Heart right ventricle (tissue), 16 donors: ENCODE data around the gene KCNT1. TPM values are rescaled to one million over a fixed set of nuclear protein-coding genes. Genes with fewer than 3 reads are reported as not detected.

ENCODE experiments used
- ATAC-seq, 8 donors: fragments of 200-7000 bp; cut with Tn5 transposase; one replicate each; pipeline ENCODE4 v1.9.1; 2020; ENCODE audit warnings: mild to moderate bottlenecking in 8 of 8, moderate library complexity in 8 of 8, moderate number of reproducible peaks in 1 of 8
- DNase-seq, 2 donors: peaks; one replicate each; pipeline ENCODE4 v3.0.0-alpha.2; 2020
- H3K27ac ChIP-seq, 10 donors: fragments of 200-600 bp; sonication (generic) in 2 of 10; one replicate each; pipeline versions ENCODE4 v1.5.0 to v1.8.0; 2020 to 2022; ENCODE audit warnings: mild to moderate bottlenecking in 3 of 10
- H3K27me3 ChIP-seq, 7 donors: fragments of 200-600 bp; one replicate each; pipeline ENCODE4 v1.8.0; 2021 to 2022; ENCODE audit warnings: mild to moderate bottlenecking in 2 of 7
- H3K36me3 ChIP-seq, 9 donors: fragments of 200-600 bp; sonication (generic) in 1 of 9; one replicate each; pipeline versions ENCODE4 v1.5.0 to v1.8.0; 2020 to 2022; ENCODE audit warnings: mild to moderate bottlenecking in 2 of 9
- H3K4me1 ChIP-seq, 9 donors: fragments of 200-600 bp; sonication (generic) in 1 of 9; one replicate each; pipeline versions ENCODE4 v1.5.0 to v1.8.0; 2020 to 2022; ENCODE audit warnings: mild to moderate bottlenecking in 4 of 9
- H3K4me3 ChIP-seq, 10 donors: fragments of 200-600 bp; sonication (generic) in 2 of 10; one replicate each; pipeline versions ENCODE4 v1.5.0 to v1.8.0; 2020 to 2022; ENCODE audit warnings: mild to moderate bottlenecking in 7 of 10, moderate library complexity in 2 of 10
- H3K9me3 ChIP-seq, 11 donors: fragments of 200-600 bp in 10 of 11; sonication (generic) in 2 of 11; one replicate each; pipeline versions ENCODE4 v1.5.0 to v1.8.0; 2013 to 2022; ENCODE audit warnings: mild to moderate bottlenecking in 2 of 11, control low read depth in 1 of 11, moderate library complexity in 1 of 11
- WGBS, 2 donors: extraction: QIAGEN DNeasy Blood & Tissue Kit; methylation state at CpG; one replicate each; pipeline ENCODE4 v1.1.7; 2013; ENCODE audit warnings: inconsistent platforms in 1 of 2; 5-methylcytosine and 5-hydroxymethylcytosine counted together
- intact Hi-C, 10 donors: fragments of 100-400 bp; cut with DNase I; formaldehyde crosslinking; loops; one replicate each; pipeline versions ENCODE4 v1.11.1 to v1.14.2; 2022
- polyA plus RNA-seq, 2 donors: library from polyadenylated mRNA; stranded (reverse); fragments of 200-250 nt; gene quantifications; one replicate each; pipeline ENCODE4 v1.2.3, GENCODE V29; 2013
- total RNA-seq, 10 donors: library from RNA; stranded (reverse); fragmentation: NEBNext Ultra II Directional in 3 of 10; extraction: Animal tissue kit (Norgen Biotek cat#: 25700) in 3 of 10; gene quantifications; one replicate each; pipeline versions ENCODE4 v1.2.1 to v1.2.4, GENCODE V29; 2021 to 2023
- TF ChIP-seq, protein P1 (sequence below), 9 donors: fragments of 200-600 bp; sonication (generic) in 2 of 9; IDR thresholded peaks; one replicate each; pipeline versions ENCODE4 v1.5.0 to v1.8.0; 2021 to 2022; ENCODE audit warnings: antibody characterized with exemption in 9 of 9, mild to moderate bottlenecking in 5 of 9, moderate library complexity in 1 of 9
- donor health status: Arrhythmogenic right ventricular cardiomyopathy.
- donor health status: ischemic (EF 13 %, LVEDD 7.1; RV severe dilation, severe dysfunction).
- donor health status: healthy with polysubstance abuse.
- donor health status: DM: no; HTN: yes; CAD: no.
- donor health status: DM: no; HTN: no; CAD: no.
- donor health status: ischemic (EF 25% LVEDD 6.9; RV normal size, moderate dysfunction).
- donor health status: ischemic (EF 25% LVEDD 5.7; RV mildly dilated, moderate dysfunction).
- donor health status: healthy.
- donor health status: DM: yes; HTN: yes; CAD: no.
- donor health status: Ischemic cardiomyopathy.
- donor health status: ischemic (EF 35%, LVEDD 5.7; RV mildly dilated, moderate dysfunction).
- donor health status: nonischemic (EF 11% LVEDD 7.7; RV severe dilation, severe dysfunction).
- donor health status: DM: yes; HTN: yes; CAD: no.
- donor health status: PGD.
- donor health status: ischemic (EF 29% LVEDD 5.4; RV normal size, mild dysfunction).
- donor health status: nonischemic (EF 23%, LVEDD 6.1; RV moderate dilation, normal function).

The KCNT1 gene
- total and polyA plus RNA-seq, 12 donors = 0.14 to 14.1 (median 4.2) TPM

- ATAC-seq = no peak
- Histone ChIP-seq H3K4me1 (peaks cover 0 to 9% (median 0%) of the 10 kb centered on the region in 9 donors), H3K9me3 (peaks cover 0 to 17% (median 0%) of the 10 kb centered on the region in 11 donors), H3K27me3 (no peaks in the 10 kb centered on the region), H3K27ac (no peak overlapping the region), H3K36me3 (peaks cover 0 to 27% (median 3%) of the 10 kb centered on the region in 9 donors), H3K4me3 (no peak overlapping the region)
- intact Hi-C loops = no loop called here
- WGBS, 2 donors = 97% methylated on average over 9 of the region's 9 CpGs
- TF ChIP-seq, protein P1, sequence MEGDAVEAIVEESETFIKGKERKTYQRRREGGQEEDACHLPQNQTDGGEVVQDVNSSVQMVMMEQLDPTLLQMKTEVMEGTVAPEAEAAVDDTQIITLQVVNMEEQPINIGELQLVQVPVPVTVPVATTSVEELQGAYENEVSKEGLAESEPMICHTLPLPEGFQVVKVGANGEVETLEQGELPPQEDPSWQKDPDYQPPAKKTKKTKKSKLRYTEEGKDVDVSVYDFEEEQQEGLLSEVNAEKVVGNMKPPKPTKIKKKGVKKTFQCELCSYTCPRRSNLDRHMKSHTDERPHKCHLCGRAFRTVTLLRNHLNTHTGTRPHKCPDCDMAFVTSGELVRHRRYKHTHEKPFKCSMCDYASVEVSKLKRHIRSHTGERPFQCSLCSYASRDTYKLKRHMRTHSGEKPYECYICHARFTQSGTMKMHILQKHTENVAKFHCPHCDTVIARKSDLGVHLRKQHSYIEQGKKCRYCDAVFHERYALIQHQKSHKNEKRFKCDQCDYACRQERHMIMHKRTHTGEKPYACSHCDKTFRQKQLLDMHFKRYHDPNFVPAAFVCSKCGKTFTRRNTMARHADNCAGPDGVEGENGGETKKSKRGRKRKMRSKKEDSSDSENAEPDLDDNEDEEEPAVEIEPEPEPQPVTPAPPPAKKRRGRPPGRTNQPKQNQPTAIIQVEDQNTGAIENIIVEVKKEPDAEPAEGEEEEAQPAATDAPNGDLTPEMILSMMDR (IDR thresholded peaks at IDR 0.05) = no peak
- no peak for DNase-seq
Observed at GRCh38 chr9:135840107-135840506, 138.1 kb downstream of the KCNT1 start.

- TF ChIP-seq, protein P1 (IDR thresholded peaks at IDR 0.05) = no peak
- Histone ChIP-seq H3K9me3 (peaks cover 0 to 22% (median 0%) of the 10 kb centered on the region in 11 donors), H3K36me3 (peaks cover 0 to 23% (median 3%) of the 10 kb centered on the region in 9 donors), H3K4me3 (no peak overlapping the region), H3K4me1 (peaks cover 0 to 9% (median 0%) of the 10 kb centered on the region in 9 donors), H3K27ac (no peak overlapping the region), H3K27me3 (no peaks in the 10 kb centered on the region)
- intact Hi-C loops = no loop called here
- no peak for ATAC-seq
- no peak for DNase-seq
- 90 to 94% methylated on average over 7 of the region's 7 CpGs for WGBS, 2 donors
Observed at GRCh38 chr9:135840539-135840938, 138.6 kb downstream of the KCNT1 start.

Other genes with a start within 250 kb of the KCNT1 start
- 10 to 100 TPM; 17.8 to 26.7 (median 20.8) TPM for gene PPP1R26, start 222.4 kb upstream of the KCNT1 start, total RNA-seq
- gene PPP1R26, start 222.4 kb upstream of the KCNT1 start, polyA plus RNA-seq = 1 to 10 TPM; 7.5 to 8.9 TPM
- 10 to 100 TPM; 37.5 to 52.0 (median 47.8) TPM for gene MRPS2, start 201.5 kb upstream of the KCNT1 start, total RNA-seq
- gene MRPS2, start 201.5 kb upstream of the KCNT1 start, polyA plus RNA-seq = 10 to 100 TPM; 28.6 to 82.9 TPM
- under 1 TPM in 2 of 10 donors, not detected in 8; 0.32 to 0.76 TPM for gene LCN1, start 180.7 kb upstream of the KCNT1 start, total RNA-seq
- gene LCN1, start 180.7 kb upstream of the KCNT1 start, polyA plus RNA-seq = under 1 TPM in 1 of 2 donors, not detected in 1; 0.13 TPM
- not detected for gene OBP2A, start 156.1 kb upstream of the KCNT1 start, total RNA-seq
- not detected for gene OBP2A, start 156.1 kb upstream of the KCNT1 start, polyA plus RNA-seq
- not detected for gene PAEP, start 140.4 kb upstream of the KCNT1 start, total RNA-seq
- not detected for gene PAEP, start 140.4 kb upstream of the KCNT1 start, polyA plus RNA-seq
- not detected for gene GLT6D1, start 62.6 kb upstream of the KCNT1 start, total RNA-seq
- gene GLT6D1, start 62.6 kb upstream of the KCNT1 start, polyA plus RNA-seq = not detected
- gene LCN9, start 38.9 kb upstream of the KCNT1 start, total RNA-seq = not detected
- not detected for gene LCN9, start 38.9 kb upstream of the KCNT1 start, polyA plus RNA-seq
- not detected for gene SOHLH1, start 2.7 kb upstream of the KCNT1 start, total RNA-seq
- gene SOHLH1, start 2.7 kb upstream of the KCNT1 start, polyA plus RNA-seq = not detected
- 10 to 100 TPM; 15.6 to 25.0 (median 20.6) TPM for gene CAMSAP1, start 205.4 kb downstream of the KCNT1 start, total RNA-seq
- 10 to 100 TPM in 1 of 2 donors, 1 to 10 TPM in 1; 6.7 to 10.5 TPM for gene CAMSAP1, start 205.4 kb downstream of the KCNT1 start, polyA plus RNA-seq